ENCODE data around the gene HCAR3.
"Not testable (repeated sequence)": the region's sequence is repeated elsewhere in the genome, so short reads cannot be mapped to it uniquely, and the experiment has no call there.

The HCAR3 gene

DNA sequence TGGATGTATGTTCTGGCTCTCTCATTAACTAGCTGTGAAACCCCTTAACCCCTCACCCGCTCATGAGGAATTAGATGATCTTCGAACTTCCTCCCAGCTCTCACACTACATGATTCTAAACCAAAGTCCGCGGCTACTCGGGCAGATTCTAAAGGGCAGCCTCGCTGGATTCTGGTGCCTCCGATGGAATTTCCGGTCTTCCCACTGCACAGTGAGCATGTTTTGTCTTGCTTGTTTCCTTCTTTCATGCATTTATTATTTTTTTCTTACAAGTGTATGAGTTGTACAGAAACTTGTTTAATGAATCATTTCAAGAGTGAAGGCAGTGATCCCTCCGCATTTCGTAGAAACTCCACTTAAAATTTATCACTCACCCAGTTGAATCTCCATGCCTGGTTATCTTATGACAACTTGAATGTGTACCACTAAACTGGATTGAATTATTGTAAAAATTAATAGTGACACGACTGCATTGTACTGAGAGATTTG lies 4.5 kb upstream of the HCAR3 start:
- DNase-seq (ENCODE audit: low read depth), result no peak

DNA sequence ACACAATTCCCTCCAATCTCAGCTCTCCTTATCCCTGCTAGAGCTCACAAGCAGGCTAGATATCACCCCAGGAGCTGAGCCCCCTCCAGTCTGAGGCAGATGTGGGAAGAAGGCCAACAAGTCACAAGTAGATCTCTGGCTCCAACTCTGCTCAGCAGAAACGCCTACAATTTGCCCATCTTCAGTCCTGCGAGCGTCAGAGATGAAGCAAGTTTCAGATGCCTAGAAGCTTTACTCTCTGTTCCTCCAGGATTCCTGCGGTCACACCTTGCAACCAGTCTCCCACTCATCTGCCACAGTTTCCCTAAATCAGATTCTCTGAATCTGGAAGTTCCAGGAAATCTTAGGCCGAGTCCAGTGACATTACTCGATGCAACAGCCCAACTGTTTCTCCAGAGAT lies 1.4 kb downstream of the HCAR3 start:
- DNase-seq (ENCODE audit: low read depth), result not testable (repeated sequence)

DNA sequence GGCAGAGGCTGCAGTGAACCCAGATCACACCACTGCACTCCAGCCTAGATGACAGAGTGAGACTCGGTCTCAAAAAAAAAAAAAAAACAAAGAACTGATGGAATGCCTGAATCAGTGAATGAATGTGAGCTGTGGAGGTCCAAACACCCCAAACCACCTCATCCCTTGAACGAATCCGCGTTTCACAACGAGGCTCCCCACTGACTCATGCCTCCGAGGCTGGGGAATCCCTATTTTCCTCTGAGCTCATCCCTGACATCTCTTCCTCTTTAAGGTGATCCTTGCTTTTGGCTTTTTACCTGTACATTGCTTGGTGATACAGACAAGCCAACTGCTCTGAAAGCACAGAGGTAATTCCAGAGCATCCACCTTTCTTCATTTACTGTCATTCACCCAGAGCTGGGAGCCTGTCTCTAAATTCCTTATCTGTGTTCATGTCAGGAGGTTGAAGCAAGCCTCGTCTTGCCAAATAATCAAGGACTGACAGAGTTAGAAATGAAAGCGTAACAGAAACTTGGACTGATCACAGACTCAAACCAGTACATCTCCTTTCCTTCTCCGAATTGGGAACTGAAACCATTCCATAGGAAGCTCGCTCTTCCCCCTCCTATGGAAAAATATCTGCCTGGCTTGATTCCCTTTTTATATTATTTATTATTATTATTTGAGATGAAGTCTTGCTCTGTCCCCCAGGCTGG lies 3.0 kb downstream of the HCAR3 start:
- not testable (repeated sequence) for DNase-seq (ENCODE audit: low read depth)

DNA sequence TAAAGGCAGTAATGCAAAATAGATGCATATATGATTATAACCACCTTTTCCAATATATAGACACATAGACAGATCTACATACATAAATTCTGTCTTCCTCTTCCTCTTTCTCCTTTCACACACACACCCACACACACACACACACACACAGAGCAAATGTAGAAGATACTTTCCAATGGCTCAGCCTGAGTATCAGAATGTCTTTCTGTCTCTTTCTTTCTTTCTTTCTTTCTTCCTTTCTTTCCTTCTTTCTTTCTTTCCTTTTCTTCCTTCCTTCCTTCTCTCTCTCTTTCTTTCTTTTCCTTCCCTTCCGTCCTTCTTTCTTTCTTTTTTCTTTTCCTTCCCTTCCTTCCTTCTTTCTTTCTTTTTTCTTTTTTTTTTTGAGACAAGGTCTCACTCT lies 5.3 kb downstream of the HCAR3 start:
- DNase-seq (ENCODE audit: low read depth), result not testable (repeated sequence)

DNA sequence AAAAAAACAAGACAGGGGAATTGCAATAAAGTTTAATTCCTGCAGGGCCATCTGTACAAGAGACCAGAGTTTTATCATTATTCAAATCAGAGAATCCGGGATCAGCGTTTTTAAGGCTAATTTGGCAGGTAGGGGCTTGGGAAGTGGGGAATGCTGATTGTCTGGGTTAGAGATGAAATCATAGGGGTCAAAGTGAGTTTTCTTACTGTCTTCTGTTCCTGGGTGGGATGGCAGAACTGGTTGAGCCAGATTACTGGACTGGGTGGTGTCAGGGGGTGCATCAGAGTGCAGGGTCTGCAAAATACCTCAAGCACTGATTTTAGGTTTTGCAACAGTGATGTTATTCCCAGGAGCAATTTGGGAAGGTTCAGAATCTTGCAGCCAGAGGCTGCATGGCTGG lies 6.3 kb downstream of the HCAR3 start:
- DNase-seq (ENCODE audit: low read depth), result not testable (repeated sequence)

DNA sequence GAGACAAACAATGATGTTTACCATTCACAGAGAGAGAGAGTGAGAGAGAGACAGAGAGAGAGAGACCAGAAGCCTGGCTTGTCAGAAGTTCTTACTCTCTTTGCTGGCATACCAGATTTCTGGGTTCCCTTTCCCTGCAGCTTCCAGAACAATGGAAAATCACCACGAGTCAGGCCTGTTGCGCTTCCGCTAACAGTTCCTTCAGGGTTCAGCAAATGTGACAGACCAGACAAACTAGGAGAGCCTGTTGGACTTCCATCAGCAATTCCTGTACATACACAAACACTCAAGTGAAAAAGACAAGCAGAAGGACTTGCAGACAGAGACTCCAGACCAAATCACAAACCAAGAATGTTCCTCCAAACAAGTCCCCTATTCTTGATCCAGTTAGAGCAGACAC lies 7.3 kb downstream of the HCAR3 start:
- not testable (repeated sequence) for DNase-seq (ENCODE audit: low read depth)

DNA sequence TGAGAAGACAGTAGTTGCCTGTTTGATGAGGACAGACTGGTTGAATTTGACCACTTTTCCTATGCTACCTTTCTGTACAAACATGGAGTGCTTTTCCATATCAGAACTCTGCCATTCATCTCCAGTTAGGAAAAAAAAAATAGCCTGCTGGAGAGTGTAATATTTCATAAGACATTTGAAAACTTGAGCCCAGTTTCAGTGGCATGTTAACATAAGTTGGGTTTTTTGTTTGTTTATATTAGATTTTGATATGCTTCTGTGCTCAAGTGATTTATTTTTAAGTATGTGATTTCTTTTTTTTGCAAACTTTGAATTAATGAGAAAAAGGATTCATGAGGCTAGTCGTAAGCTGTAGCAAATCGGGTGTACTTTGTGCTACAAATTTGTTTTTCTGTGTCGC lies 12.8 kb downstream of the HCAR3 start:
- DNase-seq (ENCODE audit: low read depth), result not testable (repeated sequence)

DNA sequence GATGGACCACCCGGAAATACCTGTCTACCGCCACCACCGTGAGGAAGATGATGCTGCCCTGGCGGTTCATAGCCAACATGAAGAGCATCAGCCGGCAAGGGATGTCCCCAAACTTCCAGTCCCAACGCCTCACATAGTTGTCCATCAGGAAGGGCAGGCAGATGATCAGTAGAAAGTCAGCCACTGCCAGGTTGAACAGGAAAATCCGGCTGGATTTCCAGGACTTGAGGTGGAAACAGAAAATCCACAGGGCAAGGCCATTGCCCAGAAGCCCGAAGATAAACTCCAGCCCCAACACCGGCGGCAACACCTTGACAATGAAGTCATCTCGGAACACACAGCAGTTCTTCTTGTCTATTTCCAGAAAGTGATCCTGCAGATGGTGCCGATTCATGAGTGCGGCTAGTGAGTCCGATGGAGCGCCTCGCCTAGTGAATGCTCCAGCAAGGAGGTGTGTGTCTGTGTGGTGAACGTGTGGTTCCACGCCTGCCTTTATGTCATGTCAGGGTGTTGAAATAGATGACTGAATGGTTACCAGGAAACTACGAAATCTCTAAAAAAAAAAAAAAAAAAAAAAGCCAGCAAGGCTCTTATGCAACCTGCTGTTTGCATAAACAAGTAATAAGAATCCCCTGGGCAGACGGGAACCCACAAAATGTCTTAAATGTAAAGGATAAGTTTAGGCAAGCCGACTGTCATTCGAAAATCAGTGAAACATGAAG lies 13.6 kb downstream of the HCAR3 start, which contains the start of gene HCAR2:
HCAR2 (minus strand) TSS at position 468 of the 722 bp plus-strand sequence; CDS start at position 394, 74 bp downstream.
- DNase-seq (ENCODE audit: low read depth), result not testable (repeated sequence)

DNA sequence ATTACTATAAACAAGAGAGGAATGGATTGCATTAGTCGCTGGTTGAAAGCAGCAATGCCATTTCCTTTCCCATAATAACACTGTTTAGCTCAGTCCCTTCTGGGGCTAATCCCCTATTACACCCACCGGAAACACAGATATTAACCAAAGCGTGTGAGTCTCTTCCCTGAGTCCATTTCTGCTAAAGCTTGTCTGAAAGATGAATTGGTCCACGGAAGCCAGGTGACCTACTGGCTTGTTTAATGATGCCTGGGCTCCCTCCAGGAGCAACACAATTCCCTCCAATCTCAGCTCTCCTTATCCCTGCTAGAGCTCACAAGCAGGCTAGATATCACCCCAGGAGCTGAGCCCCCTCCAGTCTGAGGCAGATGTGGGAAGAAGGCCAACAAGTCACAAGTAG lies 15.1 kb downstream of the HCAR3 start:
- not testable (repeated sequence) for DNase-seq (ENCODE audit: low read depth)

DNA sequence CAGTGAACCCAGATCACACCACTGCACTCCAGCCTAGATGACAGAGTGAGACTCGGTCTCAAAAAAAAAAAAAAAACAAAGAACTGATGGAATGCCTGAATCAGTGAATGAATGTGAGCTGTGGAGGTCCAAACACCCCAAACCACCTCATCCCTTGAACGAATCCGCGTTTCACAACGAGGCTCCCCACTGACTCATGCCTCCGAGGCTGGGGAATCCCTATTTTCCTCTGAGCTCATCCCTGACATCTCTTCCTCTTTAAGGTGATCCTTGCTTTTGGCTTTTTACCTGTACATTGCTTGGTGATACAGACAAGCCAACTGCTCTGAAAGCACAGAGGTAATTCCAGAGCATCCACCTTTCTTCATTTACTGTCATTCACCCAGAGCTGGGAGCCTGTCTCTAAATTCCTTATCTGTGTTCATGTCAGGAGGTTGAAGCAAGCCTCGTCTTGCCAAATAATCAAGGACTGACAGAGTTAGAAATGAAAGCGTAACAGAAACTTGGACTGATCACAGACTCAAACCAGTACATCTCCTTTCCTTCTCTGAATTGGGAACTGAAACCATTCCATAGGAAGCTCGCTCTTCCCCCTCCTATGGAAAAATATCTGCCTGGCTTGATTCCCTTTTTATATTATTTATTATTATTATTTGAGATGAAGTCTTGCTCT lies 16.4 kb downstream of the HCAR3 start:
- not testable (repeated sequence) for DNase-seq (ENCODE audit: low read depth)

DNA sequence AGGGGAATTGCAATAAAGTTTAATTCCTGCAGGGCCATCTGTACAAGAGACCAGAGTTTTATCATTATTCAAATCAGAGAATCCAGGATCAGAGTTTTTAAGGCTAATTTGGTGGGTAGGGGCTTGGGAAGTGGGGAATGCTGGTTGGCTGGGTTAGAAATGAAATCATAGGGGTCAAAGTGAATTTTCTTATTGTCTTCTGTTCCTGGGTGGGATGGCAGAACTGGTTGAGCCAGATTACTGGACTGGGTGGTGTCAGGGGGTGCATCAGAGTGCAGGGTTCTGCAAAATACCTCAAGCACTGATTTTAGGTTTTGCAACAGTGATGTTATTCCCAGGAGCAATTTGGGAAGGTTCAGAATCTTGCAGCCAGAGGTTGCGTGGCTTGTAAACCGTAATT lies 19.7 kb downstream of the HCAR3 start:
- DNase-seq (ENCODE audit: low read depth), result not testable (repeated sequence)

DNA sequence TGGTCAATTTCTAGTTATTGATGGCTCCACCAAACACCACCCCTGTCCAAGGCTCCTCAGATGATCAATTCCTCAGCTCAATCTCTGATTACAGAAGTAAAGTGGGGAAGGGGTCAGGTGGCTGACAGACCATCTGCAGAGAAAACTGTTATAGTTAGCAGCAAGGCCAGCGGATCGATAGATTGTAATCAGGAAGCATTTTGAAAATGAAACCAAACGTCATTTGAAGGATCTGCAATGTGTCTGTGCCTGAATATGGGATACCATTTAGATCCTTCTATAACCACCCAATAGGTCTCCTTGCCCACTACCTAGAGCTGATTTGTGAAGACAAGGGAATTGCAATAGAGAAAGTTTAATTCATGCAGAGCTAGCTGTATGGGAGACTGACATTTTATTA lies 25.0 kb downstream of the HCAR3 start:
- no peak for DNase-seq (ENCODE audit: low read depth)

DNA sequence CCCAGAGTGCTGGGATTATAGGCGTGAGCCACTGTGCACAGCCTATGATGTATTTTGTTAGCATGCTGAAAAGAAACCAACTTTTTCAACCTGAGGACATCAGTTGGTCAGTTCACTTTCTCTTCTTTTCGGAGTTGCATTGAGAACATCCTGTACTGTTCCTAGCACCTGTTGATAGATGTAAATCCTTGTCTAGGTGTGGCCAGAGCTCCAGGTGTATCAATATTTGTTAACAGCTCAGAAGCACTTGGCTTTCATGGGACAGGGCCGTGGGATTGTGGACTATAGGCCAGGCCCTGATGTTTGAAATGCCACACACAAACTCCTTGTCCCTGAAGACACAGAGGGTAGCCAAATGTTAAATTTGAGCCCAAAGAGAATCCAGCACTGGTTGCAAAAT lies 28.3 kb downstream of the HCAR3 start:
- DNase-seq (ENCODE audit: low read depth), result no peak

DNA sequence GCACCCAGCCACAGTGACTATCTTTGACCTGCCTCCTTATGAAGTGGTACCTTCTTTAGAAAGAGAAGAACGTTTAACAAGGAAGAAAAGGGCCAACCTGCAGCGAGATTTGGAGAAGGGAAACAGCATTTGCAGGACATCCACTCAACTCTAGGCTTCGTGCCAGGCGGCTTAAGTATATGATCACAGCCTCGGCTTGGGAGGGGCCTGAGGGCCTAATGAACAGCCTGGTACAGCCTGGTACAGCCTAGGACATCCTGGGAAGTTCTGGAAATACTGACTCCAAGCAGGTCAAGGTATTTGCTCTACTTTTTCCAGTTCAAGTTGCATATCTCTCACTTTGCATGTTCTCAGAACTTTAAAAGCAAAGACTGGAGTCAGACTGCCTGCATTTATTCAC lies 29.5 kb downstream of the HCAR3 start:
- DNase-seq (ENCODE audit: low read depth), result no peak

DNA sequence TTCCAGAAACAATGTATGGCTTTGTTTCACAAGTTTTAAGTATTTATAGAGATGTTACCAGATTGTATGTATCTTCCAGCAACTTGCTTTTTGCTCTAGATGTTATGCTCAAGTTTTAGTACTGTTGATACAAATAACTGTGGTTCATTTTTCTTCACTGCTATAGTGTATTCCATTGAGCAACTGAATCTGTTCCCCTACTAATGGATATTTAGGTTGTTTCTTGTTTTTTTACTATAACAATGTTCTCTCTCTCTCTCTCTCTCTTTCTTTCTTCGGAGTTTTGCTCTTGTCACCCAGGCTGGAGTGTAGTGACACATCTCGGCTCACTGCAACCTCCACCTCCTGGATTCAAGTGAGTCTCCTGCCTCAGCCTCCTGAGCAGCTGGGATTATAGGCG lies 30.1 kb downstream of the HCAR3 start:
- no peak for DNase-seq (ENCODE audit: low read depth)

DNA sequence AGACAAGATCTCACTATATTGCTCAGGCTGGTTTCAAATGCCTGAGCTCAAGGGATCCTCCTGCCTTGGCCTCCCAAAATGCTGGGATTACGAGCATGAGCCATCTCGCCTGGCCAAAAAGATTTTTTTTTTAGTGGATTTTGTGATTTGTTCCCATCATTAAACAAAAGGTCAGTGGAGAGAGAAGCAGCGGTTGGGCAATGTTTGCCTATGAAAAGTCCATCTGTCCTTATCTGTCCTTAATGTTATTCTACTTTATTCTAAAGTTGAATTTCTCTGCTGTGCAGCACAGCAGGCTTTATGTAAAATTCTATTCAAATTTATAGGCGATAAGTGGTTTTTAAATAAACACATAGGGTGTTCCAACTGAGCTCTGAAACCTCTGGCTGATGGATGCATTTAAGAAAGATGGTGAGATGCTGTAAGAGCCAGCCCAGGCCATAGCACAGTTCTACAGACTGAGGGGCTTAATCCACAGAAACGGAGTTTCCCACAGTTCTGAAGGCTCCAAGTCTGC lies 32.3 kb downstream of the HCAR3 start:
- no peak for DNase-seq (ENCODE audit: low read depth)

DNA sequence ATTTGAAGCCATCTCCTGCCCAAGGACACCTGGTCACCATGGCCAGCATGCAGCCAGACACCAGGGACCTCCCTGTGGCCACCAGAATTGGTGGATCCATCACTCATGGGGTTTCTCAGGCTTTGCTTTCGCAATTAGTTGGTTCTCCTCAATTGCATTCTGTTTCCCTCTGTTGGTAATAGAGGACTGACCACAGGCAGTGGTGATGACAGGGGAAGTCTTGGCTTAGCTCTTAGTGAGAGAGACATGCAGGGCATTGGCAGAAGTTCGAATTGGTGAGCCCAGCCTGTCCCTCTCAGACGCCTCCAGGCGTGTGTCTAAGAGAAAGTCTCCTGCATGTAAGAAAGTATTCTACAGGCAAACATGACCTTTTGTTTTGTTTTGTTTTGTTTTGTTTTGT lies 34.8 kb downstream of the HCAR3 start:
- DNase-seq (ENCODE audit: low read depth), result no peak

DNA sequence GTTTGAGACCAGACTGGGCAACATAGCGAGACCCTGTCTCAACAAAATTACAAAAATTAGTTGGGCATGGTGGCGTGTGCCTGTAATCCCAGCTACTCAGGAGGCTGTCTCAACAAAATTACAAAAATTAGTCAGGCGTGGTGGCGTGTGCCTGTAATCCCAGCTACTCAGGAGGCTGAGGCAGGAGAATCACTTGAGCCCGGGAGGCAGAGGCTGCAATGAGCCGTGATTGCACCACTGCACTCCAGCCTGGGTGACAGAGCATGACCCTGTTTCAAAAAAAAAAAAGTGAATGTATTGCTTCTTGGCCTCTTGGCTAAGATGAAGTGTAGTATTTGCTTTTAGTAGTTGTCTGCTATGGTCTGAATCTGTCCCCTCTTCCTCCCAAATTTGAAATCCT lies 35.6 kb downstream of the HCAR3 start:
- not testable (repeated sequence) for DNase-seq (ENCODE audit: low read depth)

DNA sequence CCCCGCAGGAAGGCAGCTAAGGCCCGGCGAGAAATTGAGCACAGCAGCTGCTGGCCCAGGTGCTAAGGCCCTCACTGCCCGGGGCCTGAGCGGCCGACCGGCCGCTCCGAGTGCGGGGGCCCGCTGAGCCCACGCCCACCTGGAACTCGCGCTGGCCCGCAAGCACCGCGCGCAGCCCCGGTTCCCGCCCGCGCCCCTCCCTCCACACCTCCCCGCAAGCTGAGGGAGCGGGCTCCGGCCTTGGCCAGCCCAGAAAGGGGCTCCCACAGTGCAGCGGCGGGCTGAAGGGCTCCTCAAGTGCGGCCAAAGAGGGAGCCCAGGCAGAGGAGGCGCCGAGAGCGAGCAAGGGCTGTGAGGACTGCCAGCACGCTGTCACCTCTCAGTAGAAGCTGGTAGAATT lies 39.8 kb downstream of the HCAR3 start:
- DNase-seq (ENCODE audit: low read depth), result not testable (repeated sequence)

DNA sequence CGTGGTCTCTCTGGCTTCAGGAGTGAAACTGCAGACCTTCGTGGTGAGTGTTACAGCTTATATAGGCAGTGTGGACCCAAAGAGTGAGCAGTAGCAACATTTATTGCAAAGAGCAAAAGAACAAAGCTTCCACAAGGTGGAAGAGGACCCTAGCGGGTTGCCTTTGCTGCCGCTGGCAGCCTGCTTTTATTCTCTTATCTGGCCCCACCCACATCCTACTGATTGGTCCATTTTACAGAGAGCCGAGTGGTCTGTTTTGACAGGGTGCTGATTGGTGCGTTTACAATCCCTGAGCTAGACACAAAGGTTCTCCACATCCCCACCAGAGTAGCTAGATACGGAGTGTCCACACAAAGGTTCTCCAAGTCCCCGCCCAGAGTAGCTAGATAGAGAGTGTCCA lies 40.6 kb downstream of the HCAR3 start:
- not testable (repeated sequence) for DNase-seq (ENCODE audit: low read depth)

DNA sequence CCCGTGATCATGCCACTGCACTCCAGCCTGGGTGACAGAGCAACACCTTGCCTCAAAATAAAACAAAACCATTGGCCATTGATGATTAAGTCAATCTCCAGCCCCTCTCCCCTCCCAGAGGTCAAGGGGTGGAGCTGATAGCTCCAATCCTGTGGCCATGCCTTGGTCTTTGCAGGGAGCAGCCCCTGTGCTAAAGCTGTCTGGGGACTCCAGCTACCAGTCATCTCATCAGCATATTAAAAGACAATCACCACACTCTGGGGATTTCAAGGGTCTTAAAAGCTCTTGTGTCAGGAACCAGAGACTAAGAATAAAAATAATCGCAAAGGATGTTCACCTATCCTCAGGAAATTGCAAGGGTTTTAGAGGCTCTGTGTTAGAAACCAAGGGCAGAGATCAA lies 44.1 kb downstream of the HCAR3 start:
- DNase-seq (ENCODE audit: low read depth), result no peak

DNA sequence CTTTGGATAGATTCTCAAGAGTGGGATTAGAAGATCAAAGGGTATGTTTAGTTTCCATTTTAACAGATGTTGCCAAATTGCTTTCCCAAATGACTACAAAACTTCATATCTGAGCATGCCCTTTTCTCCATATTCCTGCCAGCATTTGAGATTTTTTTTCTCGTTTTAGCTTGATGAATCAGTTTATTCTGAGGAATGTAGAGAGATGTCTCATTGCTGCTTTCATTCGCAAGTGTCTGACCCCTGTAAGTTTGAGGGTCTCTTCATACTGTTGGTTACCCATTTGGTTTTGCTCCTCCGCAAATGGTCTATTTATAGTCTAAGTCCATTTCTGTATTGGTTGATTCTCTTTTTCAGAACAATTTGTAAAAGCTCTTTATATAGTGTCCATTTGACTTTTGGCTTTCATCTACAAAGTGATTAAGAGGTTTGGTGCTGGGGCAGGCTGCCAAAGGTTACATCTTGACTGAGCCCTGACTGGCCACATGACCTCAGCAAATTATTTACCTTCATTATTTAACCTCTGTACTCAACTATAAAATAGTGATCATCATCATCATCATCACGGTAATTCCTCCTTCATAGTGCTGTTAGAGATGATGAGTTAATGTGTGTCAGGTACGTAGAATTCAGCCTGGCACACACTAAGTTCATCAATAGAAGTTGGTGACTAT lies 47.1 kb downstream of the HCAR3 start:
- no peak for DNase-seq (ENCODE audit: low read depth)

Measured in stimulated activated CD8-positive, alpha-beta memory T cell treated with anti-CD3 and anti-CD28 coated beads, Interleukin-7, amount 100 ng/mL, for 24 hours (primary cell).